Uterus (tissue), 2 donors: Measurements from ENCODE around the gene PAPLN.

Experiments
- POLR2A ChIP-seq, 2 donors: fragments of 450-650 bp; IDR thresholded peaks; one replicate each; pipeline ENCODE4 v1.6.1; 2016; ENCODE audit warnings: antibody characterized with exemption in 2 of 2, mild to moderate bottlenecking in 1 of 2, moderate library complexity in 1 of 2
- TF ChIP-seq, protein P1 (sequence below), 4 experiments: fragments of 200-600 bp in 2 of 4; fragments of 450-650 bp in 2 of 4; sonication (generic) in 2 of 4; IDR thresholded peaks; one replicate each; pipeline ENCODE4 v1.5.1; 2016 to 2019; ENCODE audit warnings: antibody characterized with exemption in 4 of 4, mild to moderate bottlenecking in 2 of 4, moderate library complexity in 1 of 4

DNA sequence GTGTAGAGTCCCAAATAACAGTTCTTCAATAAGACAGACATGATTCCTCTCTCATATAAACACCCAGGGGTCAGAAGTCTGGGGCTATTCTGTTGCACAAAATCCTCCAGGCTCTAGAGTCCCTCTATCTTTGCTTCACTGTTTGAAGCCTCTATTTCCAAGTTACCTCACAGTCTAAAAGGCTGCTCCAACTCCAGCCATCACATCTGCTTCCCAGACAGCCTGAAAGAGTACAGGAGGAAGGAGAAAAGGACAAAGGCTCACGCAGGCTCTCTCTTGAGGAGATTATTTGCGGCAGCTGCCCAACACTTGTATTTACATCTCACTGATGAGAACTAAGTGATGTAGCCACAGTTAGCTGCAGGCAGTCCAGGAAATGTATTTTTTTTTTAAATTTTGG is 6.4 kb downstream of the PAPLN start:
- TF ChIP-seq, protein P1, sequence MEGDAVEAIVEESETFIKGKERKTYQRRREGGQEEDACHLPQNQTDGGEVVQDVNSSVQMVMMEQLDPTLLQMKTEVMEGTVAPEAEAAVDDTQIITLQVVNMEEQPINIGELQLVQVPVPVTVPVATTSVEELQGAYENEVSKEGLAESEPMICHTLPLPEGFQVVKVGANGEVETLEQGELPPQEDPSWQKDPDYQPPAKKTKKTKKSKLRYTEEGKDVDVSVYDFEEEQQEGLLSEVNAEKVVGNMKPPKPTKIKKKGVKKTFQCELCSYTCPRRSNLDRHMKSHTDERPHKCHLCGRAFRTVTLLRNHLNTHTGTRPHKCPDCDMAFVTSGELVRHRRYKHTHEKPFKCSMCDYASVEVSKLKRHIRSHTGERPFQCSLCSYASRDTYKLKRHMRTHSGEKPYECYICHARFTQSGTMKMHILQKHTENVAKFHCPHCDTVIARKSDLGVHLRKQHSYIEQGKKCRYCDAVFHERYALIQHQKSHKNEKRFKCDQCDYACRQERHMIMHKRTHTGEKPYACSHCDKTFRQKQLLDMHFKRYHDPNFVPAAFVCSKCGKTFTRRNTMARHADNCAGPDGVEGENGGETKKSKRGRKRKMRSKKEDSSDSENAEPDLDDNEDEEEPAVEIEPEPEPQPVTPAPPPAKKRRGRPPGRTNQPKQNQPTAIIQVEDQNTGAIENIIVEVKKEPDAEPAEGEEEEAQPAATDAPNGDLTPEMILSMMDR (IDR thresholded peaks at IDR 0.05), result no peak
- no peak for TF ChIP-seq POLR2A (IDR thresholded peaks at IDR 0.05)
